ENCODE results near the gene MPP2.
"Not testable (repeated sequence)": the region's sequence is repeated elsewhere in the genome, so short reads cannot be mapped to it uniquely, and the experiment has no call there.

Gene MPP2

DNA sequence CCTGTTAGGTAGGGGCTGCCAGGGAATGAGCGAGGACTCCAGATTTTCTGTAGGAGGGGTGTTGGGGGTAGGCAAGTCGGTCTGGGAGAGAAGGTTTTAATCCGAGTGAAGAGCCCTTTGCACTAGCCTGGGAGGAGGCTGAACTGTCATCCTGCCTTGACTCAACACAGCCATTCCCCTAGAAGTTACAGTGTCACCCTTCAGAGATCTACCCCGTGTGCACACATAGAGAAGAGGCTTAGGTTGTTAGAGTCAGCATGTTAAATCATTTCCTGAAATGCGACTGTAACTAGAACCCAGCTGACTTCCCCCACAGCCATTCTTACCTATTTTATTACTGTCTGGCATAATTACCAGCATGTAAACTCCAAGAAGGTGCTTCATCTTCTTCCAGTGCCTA lies 20.6 kb upstream of the MPP2 start:
- not testable (repeated sequence) for DNase-seq

DNA sequence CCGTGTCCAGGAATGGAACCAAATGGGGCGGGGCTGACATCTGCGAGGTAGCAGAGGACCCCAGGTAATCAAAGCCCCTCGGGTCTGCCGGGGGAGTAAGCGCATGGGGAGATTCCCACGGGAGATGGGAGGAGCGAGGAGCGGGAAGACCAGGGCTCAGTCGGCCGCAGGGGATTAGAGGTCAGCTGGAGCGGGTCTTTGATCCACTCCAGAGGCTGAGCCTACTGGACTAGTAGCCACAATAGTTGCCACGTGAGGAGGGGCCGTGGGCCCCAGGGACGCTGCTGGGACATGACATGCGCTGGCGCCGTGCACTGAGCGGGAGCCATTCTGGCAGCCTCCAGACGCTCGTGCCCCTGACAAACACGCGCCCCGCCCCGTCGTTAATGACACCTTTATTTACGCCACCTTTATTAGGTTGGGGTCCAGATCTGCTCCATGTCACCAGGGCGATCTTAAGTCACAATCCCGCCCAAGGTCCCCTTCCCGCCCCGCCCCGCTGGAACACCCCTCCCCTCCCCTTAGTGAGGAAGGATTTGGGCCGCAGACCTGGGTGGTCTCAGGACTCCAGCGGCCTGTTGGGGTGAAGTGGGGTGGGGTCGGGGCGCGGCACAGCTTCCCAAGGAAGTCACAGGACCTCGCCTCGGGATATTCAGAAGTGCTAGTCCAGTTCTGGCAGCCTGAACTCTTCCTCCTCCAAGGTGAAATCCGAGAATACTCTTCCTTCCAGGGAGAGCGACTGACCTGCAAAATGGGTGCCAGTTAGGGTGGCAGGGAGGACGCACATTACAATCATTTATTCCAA lies 19.9 kb upstream of the MPP2 start:
- no peak for DNase-seq

DNA sequence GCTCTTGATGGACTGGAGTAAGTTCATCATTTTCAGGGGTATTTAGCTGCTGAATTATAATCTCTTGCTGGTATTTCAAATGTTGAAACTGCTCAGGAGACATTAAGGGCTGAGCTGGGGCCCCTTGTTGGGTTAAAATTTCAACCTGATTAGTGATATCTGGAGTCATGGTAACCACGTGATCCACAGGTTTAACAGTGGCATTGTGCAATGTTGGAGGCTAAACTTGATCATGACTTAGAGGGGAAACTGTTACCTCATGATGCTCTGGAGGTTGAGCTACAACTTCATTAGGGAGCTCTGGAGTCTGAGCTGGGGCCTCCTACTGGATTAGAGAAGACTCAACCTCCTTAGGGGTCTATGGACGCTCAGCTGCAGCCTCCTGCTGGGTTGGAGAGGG lies 17.2 kb upstream of the MPP2 start:
- no peak for DNase-seq

DNA sequence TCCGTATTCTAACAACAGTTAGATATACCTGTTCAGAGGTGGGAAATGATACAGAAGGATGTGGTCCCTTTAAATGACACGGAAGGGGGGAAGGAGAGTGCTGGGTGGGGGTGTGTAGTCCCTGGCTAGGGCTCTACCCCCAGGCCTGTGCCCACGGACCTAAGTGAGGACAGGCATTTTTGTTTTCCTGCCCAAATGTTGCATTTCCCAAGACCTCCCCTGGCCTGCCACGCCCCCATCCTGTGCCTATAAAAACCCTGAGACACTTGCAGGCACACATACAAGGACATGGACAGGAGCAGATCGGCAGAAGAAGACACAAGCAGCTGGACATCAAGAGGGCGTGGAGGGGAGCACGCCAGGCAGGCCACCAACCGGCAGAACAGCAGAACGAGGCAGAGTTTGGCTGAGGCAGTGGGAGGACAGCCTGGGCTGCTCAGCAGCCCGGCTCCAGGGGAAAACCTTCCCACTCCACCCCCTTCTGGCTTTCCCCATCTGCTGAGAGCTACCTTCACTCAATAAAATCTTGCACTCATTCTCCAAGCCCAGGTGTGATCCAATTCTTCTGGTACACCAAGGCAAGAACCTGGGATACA lies 13.3 kb upstream of the MPP2 start:
- DNase-seq: no peak

DNA sequence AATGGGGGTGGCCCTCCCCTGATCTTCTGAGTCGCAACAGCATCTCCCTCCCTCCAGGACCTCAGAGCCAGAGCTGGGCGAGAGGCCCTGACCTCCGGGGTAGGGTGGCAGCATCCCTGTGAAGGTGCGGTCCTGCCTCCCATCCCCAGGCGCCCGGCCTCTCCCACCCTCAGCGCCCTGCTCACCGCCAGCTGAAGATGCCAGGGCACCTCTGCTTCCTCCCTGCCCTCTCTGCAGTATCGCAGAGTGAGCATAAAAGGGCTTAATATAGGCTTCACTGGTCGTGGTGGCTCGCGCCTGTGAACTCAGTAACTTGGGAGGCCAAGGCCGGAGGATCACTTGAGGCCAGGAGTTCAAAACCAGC lies 10.7 kb upstream of the MPP2 start:
- no peak for DNase-seq

DNA sequence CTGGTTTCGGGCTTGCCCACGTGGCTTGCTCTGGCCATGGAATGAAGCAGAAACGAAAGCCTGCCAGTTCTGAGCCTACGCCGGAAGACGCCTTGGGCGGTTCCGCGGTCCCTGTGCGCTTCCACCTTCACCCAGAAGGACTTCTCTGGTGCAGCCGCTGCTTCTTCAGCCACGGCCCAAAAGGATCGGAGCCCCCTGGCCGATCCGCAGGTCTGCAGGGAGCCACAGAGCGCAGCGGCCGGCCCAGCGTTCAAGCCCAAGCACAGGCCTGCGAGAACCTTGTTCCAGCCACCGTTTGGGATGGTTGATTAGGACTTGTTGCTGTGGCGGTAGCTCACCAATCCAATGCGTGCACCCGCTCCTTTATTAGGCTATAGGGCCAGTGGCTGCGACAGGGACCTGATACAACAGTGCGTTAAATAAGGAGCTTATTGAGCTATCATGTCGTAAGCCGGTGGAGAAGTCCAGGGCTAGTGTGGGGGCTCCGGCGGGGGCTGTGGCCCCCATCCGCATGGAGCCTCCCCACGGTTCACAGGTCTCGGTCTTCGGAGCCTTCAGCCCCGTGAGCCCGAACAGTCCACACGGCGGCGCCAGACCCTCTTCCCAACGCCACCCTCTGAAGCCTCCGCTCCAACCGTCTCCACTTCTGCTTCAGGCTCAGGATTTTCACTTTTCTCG lies 10.2 kb upstream of the MPP2 start:
- no peak for DNase-seq

DNA sequence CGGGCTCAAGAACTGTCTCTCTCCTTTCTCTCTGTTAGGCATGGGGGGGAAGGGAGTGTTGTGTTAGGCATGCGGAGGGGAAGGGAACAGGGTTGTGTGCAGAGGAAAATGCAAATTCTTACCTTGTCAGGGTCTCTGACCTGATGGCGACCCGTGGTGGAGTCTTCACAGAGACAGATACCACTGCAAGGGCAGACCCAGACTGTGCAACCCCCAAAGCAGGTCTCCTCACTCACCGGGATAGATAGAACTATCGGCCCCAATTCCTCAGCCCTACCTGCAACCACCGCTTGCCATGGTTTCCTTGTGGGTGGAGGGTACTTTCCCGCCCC lies 9.6 kb upstream of the MPP2 start:
- DNase-seq: no peak

DNA sequence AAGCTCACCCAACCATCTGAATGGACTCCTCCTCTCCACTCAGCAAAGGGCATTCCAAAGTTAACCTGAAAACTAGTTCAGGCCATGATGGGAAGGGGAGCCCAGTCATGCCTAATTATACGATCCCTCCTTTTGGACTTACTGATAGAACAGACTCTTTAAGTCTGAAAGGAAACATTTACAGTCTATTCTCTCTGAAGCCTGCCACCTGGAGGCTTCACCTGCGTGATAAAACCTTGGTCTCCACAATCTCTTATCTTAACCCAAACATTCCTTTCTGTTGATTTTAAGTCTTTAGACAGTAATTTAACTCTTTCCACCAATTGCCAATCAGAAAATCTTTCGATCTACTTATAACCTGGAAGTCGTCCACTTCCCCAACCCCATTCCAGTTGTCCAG lies 9.0 kb upstream of the MPP2 start:
- DNase-seq: no peak

DNA sequence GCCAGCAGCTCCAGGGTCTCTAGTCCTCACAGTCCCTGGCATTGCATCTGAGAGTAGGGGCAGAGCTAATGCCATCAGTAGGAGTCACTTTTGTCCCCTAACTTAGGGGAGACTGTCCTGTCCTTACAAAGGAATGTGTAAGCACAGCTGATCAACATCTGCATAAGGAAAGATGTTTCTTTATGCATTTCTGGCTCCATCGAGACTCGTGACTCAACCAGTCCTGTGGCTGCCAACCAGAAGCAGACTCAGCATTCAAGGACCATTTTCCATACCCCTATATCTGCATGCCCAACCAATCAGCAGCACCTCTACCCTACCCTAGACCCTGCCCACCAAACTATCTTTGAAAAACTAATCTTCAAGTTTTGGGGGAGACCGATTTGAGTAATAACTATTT lies 8.2 kb upstream of the MPP2 start:
- DNase-seq: no peak

DNA sequence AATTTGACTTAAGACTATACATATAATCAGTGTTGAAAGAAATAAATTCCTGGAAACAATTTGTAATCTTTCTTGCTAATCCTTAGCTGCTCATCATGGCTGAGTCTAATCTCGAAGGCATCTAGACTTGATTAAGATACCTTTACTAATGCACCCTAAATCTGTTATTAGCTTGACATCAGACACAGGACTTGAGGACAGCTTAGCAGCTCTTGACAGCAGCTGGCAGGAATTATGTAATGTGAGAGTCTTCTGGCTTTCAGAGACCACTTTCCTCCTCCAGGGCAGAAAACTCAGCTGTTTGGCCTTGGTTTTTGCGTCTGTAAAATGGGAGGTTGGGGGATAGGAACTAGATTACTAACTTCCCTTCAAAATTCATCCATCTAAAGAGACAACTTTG lies 7.1 kb upstream of the MPP2 start:
- DNase-seq: no peak

DNA sequence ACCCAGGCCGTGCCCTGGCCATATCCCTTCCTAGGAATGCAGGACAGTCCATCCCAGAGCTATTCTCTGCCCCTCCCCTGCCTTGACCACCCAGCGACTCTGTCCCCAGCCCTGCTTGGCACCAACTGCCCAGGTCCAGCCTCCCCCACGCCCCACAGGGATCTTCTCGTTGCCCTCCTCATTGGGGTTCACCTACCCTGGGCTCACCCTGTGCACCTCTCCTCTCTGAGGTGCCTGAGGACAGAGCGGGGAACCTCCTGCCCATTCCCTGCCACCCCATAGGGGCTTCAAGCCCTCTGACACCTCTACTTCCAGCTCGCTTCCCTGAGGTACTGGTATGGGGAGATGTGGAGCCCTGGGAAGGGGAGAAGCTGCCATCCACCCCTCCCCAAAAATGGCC lies 6.2 kb upstream of the MPP2 start:
- no peak for DNase-seq

DNA sequence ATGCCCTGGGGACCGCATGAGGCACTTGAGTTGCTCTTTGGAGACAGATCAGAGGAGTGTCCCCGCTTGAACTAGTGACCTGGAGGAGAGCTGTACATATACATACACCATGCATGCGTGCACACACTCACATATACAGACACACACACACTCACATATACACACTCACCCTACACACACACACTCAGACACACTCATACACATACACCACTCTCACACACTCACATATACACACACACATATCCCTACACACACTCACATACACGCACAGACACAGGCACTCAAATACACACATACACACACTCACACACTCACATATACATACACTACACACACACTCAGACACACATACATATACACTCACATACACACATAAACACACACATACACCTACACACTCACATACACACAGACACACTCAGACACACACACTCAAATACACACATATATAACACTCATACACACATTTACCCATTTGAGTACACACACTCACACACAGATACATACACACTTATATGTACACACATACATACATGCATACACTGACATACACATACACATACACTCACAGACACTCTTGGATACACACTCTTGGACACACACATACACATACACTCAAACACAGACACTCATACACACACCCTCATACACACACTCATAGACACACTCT lies 5.4 kb upstream of the MPP2 start:
- DNase-seq: no peak

DNA sequence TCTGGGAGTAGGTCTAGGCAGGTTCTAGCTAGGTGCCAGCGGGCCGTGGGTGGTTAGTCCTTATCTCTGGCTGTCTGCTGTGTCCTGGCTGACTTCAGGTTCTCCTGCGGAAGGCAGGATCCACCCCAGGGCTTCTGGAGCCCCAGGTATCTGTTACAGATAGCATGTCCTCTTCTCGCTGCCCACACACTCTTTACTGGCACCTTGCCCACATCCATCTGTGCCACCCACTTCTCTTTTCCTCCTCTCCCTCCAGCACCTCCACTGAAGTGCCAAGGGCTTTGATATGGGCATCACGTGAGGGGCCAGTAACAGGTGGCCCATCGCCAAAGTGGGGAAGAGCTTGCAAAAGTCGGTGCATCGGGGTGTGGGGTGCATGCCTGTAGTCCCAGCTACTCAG lies 4.6 kb upstream of the MPP2 start:
- no peak for DNase-seq

DNA sequence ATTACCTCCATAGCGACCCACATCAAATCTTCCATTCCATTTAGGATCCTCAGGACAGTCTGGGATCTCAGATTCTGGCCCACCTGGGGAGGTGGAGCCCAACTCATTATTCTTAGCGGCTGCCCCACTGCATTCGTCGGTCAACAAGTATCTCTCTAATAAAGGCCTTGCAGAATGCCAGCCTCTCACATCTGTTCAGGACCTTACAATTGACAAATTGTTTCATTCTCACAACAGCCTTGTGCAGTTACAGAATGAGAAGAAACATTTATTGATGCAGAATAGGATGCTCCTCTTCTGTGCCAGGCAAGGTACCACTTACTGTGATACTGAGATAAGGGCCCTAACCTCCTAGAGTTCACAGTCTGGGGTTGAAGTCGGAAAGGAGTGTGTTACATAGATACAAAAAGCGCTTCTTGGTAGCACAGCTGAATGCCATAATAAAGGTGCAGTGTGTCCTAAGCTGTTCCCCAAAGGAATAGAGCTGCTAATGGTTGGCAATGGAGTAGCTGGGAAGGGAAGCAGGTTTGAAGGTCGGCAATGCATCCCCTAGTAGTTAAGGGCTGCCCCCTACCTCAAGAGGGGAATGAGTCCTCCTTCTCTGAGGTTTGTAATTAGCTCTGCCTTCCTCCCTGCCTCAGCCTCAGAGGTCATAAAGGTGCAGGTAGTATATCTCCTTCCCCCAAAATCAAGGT lies 2.3 kb upstream of the MPP2 start:
- no peak for DNase-seq

DNA sequence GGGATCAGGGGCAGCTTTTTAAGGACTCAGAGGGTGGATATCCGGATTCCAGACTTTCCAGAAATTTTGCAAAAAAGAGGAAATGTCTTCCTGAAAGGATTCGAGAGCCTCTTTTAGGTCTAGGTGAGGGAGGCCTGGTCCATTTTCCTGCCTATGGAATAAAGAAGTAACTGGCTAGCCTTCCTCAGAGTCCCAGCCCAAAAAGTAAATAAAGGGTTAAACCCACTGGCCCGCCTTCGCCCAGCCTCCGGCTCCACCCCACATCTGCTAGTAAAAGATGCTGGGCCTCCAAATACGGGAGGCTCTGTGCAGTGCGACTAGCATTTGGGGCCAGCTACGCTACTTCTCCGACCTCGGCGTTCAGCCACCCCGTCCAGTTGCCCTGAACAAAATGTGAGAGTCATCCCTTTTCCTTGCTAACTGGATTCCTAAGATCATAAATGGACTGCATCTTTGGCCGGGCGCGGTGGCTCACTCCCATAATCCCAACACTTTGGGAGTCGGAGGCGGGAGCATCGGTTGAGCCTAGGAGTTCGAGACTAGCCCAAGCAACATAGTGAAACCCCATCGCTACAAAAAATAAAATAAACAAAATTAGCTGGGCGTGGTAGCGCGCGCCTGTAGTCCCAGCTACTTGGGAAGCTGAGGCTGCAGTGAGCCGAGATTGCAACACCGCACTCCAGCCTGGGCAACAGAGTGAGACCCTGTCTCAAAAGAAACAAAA lies 824 bp upstream of the MPP2 start:
- DNase-seq: no peak

DNA sequence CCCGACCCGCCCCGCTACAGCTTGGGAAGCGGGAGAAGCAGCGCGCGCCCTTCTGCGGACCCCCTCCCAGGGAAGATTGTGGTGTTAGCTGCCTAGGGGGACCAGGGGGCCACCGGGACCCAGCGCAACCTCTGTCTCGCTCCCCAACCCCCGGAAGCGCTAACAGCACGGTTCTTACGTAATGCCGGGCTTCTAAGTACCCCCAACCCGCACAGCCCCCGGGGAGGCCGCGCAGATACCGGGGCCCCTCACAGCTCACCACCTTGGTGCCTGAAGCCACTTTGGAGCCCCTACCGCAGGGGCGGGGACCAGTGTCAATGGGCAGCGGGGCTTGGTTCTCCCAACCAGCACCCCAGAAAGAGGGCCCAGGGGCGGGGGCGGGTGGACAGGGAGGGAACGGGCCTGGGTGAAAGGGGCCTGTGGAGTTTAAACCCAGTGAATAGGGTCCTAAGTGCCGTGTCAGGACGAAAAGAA lies 348 bp downstream of the MPP2 start:
- no peak for DNase-seq

DNA sequence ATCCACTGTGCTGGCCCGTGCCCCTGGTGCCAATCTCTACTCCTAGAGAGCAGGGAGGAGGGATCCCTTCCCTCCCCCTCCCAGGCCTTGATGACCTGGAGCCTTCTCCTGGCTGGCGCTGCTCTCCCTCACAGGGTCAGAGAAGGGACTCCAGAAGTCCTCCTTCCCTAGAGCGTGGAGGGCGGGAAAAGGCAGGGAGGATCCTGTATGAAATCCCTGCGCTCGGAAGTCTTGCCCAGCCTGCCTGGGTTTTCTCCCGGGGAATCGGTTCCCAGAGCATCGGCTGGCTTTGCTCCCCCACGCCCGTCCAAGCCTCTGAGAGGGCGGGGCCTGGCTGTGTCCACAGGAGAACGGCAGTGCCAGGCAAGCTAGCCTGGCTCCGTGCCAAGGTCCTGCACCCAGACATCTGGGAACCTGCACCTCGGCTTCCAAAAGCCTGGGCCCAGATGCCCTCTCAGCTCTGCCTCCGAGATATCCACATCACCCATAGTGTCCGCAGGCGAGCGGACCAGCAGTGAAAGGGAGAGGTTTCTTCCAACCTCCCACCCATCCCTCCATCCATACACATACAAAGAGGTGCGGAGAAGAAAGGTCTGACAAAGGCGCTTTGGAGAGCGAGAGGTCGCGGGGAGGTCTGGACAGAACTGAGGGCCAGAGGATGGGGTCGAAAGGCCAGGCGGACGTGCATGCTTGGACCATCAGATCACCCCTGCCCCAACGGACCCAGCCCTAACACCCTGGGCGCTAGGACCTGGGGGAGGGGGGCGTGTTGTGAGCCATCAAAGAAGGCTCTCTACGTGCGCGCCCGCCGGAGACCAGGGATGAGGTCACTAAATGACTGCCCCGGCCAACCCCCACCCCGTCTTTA lies 1.1 kb downstream of the MPP2 start:
- DNase-seq: no peak

DNA sequence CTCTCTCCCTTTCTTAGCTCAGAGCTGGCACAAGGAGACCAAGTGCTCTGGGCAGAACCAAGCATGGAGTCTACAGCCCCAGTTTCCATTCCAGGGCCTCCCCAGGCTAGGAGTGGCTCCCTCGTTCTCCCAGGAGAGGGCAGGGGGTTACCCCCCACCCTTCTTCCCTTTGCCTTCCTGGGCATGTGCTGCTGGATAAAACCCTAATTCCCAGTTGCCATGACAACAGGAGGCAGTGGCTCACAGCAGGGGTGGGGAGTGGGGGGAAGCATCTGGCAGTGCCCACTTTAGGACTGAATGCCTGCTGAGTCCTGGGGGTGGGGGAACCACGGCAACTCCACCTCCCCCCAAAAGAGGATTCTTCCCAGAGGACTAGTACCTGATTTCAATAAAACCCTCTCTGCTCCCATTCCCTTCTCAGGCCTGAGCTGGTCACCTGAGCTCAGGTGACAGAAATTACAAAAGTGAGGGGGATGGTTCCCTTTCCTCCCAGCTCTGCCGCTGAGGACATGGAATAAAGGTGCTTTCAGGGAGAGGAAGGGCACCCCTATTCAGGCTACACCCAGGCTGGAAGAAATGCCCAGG lies 1.8 kb downstream of the MPP2 start:
- no peak for DNase-seq

DNA sequence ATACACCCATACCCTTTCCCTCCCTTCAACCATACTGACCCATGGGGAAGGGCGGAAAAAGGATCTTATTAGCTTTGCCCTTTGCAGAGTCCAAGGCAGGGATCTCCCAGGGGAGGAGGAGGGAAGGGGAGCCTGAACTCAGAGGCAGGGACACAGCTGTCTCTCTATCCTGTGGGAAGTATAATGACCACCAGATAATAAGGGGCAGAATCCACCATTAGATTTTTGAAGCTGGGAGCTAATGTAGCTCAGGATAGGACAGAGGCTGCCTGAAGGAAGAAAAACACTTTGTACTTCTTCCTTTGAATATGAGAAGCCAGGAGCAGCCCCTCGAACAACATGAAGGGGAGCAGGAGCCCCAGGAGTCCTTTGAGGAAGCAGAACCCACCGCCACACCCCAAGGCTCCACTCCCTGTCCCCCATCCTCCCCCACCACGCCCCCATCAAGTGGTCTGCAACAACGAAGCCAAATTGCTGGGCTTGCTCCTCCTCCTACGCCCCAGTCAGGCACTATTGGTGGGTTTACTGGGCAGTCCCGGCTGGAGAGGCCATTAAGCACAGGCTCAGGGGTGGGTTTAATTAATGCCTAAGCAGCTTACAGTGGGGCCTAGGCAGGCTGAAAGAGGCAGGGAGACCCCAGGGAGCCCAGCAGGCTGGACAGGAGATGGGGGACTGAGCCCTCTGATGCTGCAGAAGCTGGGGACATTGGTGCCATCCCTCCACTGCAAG lies 5.3 kb downstream of the MPP2 start:
- DNase-seq: no peak
